ENCODE results near the gene SLC6A12.

DNA sequence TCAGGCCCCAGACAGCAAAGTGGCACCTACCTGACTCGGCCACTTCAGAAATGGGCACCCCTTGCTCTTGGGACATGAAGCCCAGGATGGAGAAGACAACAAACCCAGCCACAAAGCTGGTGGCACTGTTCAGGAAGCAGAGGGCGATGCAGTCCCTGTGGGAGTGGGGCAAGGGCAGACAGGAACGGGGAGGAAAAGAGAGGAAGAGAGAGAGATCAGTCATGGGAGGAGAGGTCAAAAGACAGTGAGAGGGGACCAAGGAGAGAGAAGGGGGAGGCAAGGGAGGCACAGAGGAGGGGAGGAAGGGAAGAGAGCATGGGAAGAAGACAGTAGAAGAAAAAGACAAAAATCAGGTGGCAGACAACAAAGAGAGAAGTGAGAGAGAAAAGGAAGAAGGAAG is 16.6 kb downstream of the SLC6A12 start:
- TF ChIP-seq POLR2AphosphoS5 (IDR thresholded peaks at IDR 0.05) = no peak
- TF ChIP-seq RAD21 (conservative IDR thresholded peaks at IDR 0.05) = no peak
- no peak for TF ChIP-seq EZH2 (IDR thresholded peaks at IDR 0.05; ENCODE audit: borderline replicate concordance, insufficient read depth, low read length, poor library complexity, severe bottlenecking)
- TF ChIP-seq, protein P1, sequence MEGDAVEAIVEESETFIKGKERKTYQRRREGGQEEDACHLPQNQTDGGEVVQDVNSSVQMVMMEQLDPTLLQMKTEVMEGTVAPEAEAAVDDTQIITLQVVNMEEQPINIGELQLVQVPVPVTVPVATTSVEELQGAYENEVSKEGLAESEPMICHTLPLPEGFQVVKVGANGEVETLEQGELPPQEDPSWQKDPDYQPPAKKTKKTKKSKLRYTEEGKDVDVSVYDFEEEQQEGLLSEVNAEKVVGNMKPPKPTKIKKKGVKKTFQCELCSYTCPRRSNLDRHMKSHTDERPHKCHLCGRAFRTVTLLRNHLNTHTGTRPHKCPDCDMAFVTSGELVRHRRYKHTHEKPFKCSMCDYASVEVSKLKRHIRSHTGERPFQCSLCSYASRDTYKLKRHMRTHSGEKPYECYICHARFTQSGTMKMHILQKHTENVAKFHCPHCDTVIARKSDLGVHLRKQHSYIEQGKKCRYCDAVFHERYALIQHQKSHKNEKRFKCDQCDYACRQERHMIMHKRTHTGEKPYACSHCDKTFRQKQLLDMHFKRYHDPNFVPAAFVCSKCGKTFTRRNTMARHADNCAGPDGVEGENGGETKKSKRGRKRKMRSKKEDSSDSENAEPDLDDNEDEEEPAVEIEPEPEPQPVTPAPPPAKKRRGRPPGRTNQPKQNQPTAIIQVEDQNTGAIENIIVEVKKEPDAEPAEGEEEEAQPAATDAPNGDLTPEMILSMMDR (IDR thresholded peaks at IDR 0.05; ENCODE audit: poor library complexity, severe bottlenecking) = no peak
